HG02588 (cell line): ENCODE data around the gene BCLAF1.
"Not testable (repeated sequence)": the region's sequence is repeated elsewhere in the genome, so short reads cannot be mapped to it uniquely, and the experiment has no call there.

ENCODE experiments used
- ATAC-seq: cut with Tn5 transposase; IDR thresholded peaks from one replicate; pipeline ENCODE4 v1.9.1; 2021; ENCODE audit warnings: mild to moderate bottlenecking, moderate library complexity; ENCODE audit not compliant: unreplicated experiment

BCLAF1 gene

GRCh38 chr6:136249336-136249735 is 40.3 kb downstream of the BCLAF1 start:
- ATAC-seq: no peak

DNA sequence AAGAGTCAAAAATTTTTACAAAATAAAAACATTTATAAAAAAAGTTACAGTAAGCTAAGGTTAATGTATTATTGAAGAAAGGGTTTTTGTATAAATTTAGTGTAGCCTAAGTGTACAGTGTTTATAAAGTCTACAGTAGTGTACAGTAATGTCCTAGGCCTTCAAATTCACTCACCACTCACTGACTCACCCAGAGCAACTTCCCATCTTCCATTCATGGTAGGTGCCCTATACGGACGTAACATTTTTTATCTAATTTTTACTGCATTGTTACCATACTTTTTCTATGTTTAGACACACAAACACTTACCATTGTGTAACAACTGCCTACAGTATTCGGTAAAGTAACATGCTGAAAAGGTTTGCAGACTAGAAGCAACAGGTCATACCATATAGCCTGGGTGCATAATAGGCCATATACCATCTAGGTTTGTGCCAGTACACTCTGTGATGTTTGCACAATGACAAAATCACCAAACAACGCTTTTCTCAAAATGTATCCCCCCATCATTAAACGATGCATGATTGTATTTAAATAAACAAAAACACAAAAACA is 45.5 kb downstream of the BCLAF1 start:
- no peak for ATAC-seq

DNA sequence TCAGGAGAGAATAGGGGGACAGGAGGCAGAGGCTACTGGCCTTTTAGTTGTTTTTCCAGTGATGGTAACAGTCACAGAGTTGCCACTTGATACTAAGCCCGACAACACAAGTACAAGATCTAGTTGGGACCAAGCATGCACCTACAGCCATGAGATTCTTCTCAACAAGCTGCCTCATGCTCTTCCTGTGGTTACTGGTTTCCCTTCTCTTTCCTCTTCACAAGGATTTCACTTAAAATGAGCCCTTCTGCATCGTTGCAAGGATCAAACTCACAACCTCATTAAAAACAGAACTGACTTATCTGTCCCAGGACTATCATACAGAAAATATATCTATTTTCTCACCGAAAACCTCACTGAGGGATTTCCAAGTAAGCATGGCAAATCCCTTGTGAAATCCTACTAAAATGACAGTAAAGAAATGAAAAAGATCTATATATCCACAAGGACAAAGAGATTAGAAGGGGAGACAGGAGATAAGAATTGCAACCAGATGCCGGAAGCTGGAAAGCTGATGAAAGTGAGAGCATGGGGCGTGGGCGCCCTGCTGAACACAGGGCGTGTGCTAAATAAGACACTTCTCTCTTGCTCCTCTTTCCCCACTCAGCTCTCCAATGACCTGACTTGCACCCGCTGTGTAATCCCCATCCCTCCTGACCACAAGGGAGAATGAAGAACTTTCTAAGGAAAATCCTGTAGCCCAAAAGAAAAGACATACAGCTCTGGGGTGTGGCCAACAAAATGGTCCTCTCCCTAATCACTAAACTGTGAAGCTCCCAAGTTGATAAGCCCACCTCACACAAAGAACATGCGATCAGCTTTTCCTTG is 53.0 kb downstream of the BCLAF1 start:
- no peak for ATAC-seq

GRCh38 chr6:136235233-136235564 is 54.4 kb downstream of the BCLAF1 start:
- ATAC-seq: no peak

GRCh38 chr6:136232701-136233100 is 56.9 kb downstream of the BCLAF1 start:
- no peak for ATAC-seq

- ATAC-seq: no peak
These were observed 59.3 kb downstream of the BCLAF1 start for GRCh38 chr6:136230219-136230853.

DNA sequence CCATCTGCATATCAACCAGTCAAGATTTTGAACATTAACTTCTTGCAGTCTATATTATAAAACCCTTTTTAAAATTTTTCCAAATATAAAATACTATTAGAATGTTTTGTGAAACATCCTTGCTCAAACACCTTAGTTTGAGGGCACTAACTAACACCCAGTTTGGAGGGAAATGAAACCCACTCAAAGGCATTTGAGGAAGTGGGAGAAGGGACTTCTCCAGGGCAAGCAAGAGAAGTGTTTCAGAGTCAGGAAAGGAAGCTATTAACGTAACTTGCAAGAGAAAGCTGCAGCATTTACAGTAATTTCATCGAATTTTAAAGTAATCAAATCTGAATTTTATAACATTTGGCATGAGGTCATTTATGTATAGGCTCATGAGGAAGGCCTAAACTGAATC is 60.8 kb downstream of the BCLAF1 start:
- peak; percentile 41 for ATAC-seq

DNA sequence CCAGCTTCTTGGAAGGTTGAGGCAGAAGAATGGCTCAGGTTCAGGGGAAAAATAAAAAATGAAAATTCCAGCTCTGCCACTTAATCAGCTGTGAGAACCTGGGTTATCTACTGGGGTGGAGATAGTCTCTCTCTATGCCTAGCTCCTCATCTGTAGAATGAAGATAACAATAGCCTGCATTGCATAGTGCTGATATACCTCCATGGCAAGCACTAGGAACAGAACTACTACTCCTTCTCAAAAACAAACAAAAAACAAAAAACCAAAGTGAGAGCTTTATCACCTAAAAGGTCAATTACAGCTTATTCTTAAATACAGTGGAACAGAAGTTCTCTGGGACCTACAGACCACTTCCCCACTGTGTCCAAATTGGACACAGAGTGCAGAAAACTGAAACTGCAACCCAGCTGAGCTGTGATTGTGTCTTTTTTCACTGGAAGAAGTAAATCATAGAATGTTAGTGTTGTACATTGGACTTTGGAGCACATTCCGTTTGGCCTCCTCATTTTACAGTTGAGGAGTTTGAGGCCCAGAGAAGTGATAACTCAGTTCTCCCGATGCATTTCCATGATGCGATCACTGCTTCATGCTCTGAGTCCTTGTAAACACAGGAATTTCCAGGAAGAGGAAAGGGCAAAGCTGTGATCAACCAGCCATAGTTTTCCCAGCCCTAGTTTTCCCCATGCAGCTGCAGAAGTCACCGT is 62.8 kb downstream of the BCLAF1 start:
- no peak for ATAC-seq

GRCh38 chr6:136226027-136226673 is 63.5 kb downstream of the BCLAF1 start:
- peak; percentile 63 for ATAC-seq

- ATAC-seq: no peak
These were observed 64.2 kb downstream of the BCLAF1 start for GRCh38 chr6:136225496-136225895.

DNA sequence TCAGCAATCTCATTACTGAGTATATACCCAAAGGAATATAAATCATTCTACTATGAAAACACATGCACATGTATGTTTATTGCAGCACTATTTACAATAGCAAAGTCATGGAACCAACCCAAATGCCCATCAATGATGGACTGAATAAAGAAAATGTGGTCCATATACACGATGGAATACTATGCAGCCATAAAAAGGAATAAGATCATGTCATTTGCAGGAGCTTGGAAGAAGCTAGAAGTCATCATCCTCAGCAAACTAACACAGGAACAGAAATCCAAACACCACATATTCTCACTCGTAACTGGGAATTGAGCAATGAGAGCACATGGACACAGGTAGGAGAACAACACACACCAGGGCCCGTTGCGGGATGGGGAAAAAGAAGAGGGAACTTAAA is 64.7 kb downstream of the BCLAF1 start:
- not testable (repeated sequence) for ATAC-seq

DNA sequence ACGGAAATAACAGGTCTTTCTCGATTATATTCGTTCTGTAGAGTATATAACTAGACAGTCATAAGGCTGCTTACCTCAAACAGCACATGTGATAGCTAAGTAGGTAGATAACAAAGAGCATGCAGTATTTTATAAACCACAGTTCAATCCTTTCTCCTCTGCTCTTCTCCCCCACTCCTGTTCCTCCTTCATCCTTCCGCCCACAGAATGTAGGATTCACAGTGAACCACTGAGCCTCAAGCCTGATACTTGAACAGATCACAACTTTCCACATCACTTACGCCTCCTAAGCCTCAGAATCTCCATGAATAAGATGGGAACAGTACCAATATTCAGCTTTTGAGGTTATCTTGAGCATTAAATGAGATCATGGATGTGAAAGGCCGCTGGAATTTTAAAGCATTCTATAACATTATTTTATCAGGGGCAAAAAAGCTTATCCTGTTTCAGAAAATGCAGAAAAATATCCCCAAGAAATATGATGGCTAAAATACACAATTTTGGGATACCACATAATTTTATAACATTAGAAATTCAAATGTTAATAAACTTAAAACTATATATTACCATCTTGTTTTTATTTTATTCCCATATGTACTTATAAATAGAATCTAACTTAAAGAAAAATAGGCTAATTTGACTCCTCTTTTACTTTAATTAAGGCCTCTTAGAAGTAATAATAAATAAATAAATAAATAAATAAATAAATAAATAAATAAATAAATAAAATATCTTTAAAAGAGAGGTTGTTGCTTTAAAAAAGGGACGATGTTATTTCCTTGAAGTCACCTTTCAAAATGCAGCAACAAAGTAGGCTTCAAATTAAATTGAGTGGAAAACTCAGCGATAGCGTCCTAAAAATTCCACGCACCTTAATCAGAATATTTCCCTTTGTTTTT is 72.9 kb downstream of the BCLAF1 start:
- no peak for ATAC-seq

DNA sequence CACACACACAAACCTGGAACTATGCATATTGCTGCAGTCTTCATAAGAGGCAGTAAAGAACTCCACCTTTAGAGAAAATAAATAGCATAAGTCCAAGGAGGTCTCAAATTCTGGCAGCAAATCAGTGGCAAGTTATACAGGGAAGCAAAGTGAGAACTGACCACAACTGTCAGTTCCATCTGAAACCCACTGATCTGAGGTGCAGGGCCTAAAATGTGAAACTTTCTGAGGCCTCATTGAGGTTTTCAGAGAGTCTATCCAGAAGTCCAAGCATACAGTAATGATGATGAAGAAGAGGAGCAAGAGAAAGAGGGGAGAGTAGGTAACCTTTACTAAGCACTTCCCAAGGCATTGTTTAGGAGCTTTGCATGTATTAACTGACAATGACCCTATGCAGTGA is 75.8 kb downstream of the BCLAF1 start:
- ATAC-seq: no peak

DNA sequence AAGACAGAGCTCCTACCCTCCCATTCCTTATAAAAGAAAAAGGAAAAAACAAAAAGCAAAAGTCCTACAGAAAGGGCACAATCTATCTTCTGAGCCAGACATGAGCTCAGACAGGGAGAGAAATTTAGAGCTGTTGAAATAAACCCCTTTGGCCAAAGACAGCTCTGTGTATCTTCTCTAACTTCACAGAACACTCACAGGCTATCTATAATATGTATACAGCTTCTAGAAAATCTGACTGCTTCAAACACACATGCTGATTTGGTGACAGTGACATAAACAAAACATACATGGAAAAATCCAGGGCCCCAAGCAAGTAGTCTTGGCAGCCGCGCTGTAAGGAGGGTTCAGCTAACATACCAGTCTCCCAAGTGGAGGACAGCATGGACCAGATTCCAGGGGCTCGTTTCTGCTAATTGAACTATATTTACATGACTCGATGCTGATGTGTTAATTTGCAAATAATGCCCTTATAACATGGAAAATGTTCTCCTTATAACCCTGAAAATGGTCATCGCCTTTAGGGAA is 76.6 kb downstream of the BCLAF1 start:
- no peak for ATAC-seq

GRCh38 chr6:136212608-136213007 is 77.0 kb downstream of the BCLAF1 start:
- no peak for ATAC-seq

DNA sequence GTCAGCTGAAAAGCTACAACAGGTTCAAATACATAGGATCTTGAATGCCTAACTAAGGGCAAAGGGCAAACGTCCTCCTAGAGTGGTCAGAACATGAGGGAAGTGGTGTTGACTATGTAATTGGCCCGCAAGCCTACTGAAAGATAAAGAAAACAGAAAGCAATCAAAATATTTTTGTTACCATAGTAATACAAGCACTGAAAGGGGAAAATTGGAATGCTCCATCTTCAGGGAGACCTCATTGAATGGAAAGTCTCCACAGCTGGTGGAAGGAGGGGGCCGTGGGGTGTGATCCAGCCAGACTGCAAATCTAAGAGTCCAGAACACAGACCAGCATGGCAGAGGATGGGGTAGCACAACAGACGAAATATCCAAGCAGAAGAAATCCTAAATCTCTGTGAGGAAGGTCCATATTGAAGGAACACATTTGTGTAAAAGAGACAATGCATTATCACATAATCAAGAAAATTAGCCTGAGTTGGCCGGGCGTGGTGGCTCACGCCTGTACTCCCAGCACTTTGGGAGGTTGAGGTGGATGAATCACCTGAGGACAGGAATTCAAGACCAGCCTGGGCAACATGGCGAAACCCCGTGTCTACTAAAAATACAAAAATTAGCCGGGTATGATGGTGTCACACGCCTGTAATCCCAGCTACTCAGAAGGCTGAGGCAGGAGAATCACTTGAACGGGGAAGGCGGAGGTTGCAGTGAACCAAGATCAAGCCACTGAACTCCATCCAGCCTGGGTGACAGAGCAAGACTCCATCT is 79.1 kb downstream of the BCLAF1 start:
- ATAC-seq: no peak

GRCh38 chr6:136209496-136209895 is 80.2 kb downstream of the BCLAF1 start:
- no peak for ATAC-seq

GRCh38 chr6:136208783-136209182 is 80.9 kb downstream of the BCLAF1 start:
- ATAC-seq: no peak
